Measurements from ENCODE around the gene ARMC6. TPM values are rescaled to one million over a fixed set of nuclear protein-coding genes. Genes with fewer than 3 reads are reported as not detected.
A peak's percentile ranks its signal among the peaks of the same experiment; 100 is the strongest.

Gene ARMC6
- total and polyA plus RNA-seq, 2 of the 13 experiments (the other 11 are each of a cell fraction or from before 2014, with no cell fraction given) = 16.2 to 36.8 TPM

- TF ChIP-seq ZNF704 (CRISPR knock-in tag; IDR thresholded peaks at IDR 0.05; ENCODE audit: borderline replicate concordance) (no peak), ZNF20 (CRISPR knock-in tag; IDR thresholded peaks at IDR 0.05) (no peak), ZNF747 (CRISPR knock-in tag; IDR thresholded peaks at IDR 0.05; ENCODE audit: borderline replicate concordance) (peak; percentile 48; the same call in 1 of the 2 replicates), ZNF30 (CRISPR knock-in tag; IDR thresholded peaks at IDR 0.05) (no peak), SP2 (CRISPR knock-in tag; IDR thresholded peaks at IDR 0.05) (no peak; the same call in 1 of the 2 replicates), ZEB1 (IDR thresholded peaks at IDR 0.05; ENCODE audit: insufficient replicate concordance, low read depth) (peak; percentile 28), ZNF17 (CRISPR knock-in tag; IDR thresholded peaks at IDR 0.05) (no peak), NFYC (CRISPR knock-in tag; IDR thresholded peaks at IDR 0.05) (peak; percentile 38; the same call in 1 of the 2 replicates), SALL2 (CRISPR knock-in tag; IDR thresholded peaks at IDR 0.05) (0 out of 2 replicates have a peak, but pooled peaks have one; percentile 34), E2F2 (CRISPR knock-in tag; IDR thresholded peaks at IDR 0.05; ENCODE audit: borderline replicate concordance) (no peak), PBX2 (CRISPR knock-in tag; IDR thresholded peaks at IDR 0.05) (no peak), MLXIP (CRISPR knock-in tag; IDR thresholded peaks at IDR 0.05; ENCODE audit: borderline replicate concordance) (0 out of 2 replicates have a peak, but pooled peaks have one; percentile 13), ZNF337 (CRISPR knock-in tag; IDR thresholded peaks at IDR 0.05; ENCODE audit: borderline replicate concordance, low read depth) (0 out of 2 replicates have a peak, but pooled peaks have one; percentile 23), PHB2 (IDR thresholded peaks at IDR 0.05; ENCODE audit: partially characterized antibody) (no peak), HDAC2 (CRISPR knock-in tag; IDR thresholded peaks at IDR 0.05) (peak; percentile 83; the same call in 1 of the 2 replicates), ZNF44 (CRISPR knock-in tag; IDR thresholded peaks at IDR 0.05) (no peak), MBD4 (IDR thresholded peaks at IDR 0.05; ENCODE audit: borderline replicate concordance, low read length) (no peak), GABPB1 (CRISPR knock-in tag; IDR thresholded peaks at IDR 0.05) (no peak), ZNF501 (CRISPR knock-in tag; IDR thresholded peaks at IDR 0.05) (peak; percentile 74), ZNF790 (CRISPR knock-in tag; IDR thresholded peaks at IDR 0.05; ENCODE audit: borderline replicate concordance) (no peak), ZZZ3 (CRISPR knock-in tag; IDR thresholded peaks at IDR 0.05; ENCODE audit: borderline replicate concordance) (no peak), ZNF326 (CRISPR knock-in tag; IDR thresholded peaks at IDR 0.05; ENCODE audit: borderline replicate concordance) (no peak), ONECUT2 (CRISPR knock-in tag; IDR thresholded peaks at IDR 0.05) (no peak)
Observed at GRCh38 chr19:19098703-19099632, 65.6 kb downstream of the ARMC6 start (continued).

All from HepG2 (cell line).